Body of pancreas (tissue), 4 donors: ENCODE measurements around the gene C16orf46.

Experiments used
- POLR2A ChIP-seq, 3 donors: fragments of 450-650 bp; IDR thresholded peaks; one replicate each; pipeline ENCODE4 v1.6.1; 2016; ENCODE audit warnings: antibody characterized with exemption in 3 of 3, mild to moderate bottlenecking in 2 of 3
- TF ChIP-seq, protein P1 (sequence below), 7 experiments: fragments of 450-650 bp in 4 of 7; fragments of 200-600 bp in 3 of 7; sonication (generic) in 3 of 7; IDR thresholded peaks; one replicate each; pipeline ENCODE4 v1.5.1; 2016 to 2019; ENCODE audit warnings: antibody characterized with exemption in 7 of 7

DNA sequence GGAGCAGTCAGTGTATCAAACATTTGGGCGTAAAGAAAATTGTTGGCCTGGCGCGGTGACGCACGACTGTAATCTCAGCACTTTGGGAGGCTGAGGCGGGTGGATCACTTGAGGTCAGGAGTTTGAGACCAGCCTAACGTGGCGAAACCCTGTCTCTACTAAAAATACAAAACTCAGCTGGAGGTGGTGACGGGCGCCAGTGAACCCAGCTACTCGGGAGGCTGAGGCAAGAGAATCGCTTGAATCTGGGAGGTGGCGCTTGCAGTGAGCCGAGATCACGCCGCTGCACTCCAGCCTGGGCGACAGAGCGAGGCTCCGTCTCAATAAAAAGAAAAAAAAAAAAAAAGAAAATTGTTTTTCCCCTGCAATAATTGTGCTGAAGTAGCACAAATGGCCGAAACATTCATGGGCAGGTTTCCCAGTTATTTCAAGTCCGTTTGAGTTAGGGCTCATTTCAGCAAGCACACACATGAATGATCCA lies 17.8 kb upstream of the C16orf46 start:
- TF ChIP-seq, protein P1, sequence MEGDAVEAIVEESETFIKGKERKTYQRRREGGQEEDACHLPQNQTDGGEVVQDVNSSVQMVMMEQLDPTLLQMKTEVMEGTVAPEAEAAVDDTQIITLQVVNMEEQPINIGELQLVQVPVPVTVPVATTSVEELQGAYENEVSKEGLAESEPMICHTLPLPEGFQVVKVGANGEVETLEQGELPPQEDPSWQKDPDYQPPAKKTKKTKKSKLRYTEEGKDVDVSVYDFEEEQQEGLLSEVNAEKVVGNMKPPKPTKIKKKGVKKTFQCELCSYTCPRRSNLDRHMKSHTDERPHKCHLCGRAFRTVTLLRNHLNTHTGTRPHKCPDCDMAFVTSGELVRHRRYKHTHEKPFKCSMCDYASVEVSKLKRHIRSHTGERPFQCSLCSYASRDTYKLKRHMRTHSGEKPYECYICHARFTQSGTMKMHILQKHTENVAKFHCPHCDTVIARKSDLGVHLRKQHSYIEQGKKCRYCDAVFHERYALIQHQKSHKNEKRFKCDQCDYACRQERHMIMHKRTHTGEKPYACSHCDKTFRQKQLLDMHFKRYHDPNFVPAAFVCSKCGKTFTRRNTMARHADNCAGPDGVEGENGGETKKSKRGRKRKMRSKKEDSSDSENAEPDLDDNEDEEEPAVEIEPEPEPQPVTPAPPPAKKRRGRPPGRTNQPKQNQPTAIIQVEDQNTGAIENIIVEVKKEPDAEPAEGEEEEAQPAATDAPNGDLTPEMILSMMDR (IDR thresholded peaks at IDR 0.05) = no peak
- no peak for TF ChIP-seq POLR2A (IDR thresholded peaks at IDR 0.05)
